ENCODE results near the gene CRYGN. TPM values are rescaled to one million over a fixed set of nuclear protein-coding genes. Genes with fewer than 3 reads are reported as not detected.

The CRYGN gene
- total and polyA plus RNA-seq, 2 experiments from 2014 or later = 0.24 TPM; not detected in 1

GRCh38 chr7:151399906-151400305, 40.0 kb downstream of the CRYGN start:
- 88% methylated on average over 14 of the region's 14 CpGs for WGBS (ENCODE audit: low lambda C conversion rate, missing lambda C conversion rate)

GRCh38 chr7:151399305-151399601, 40.7 kb downstream of the CRYGN start:
- Histone ChIP-seq H3K9me3 (ENCODE audit: low read depth) (no peaks in the 10 kb centered on the region), H3K4me1 (ENCODE audit: insufficient read depth) (peaks cover 14% of the 10 kb centered on the region), H3K4me3 (no peak overlapping the region), H2AFZ (no peak overlapping the region), H3K79me2 (no peaks in the 10 kb centered on the region), H3K4me2 (no peak overlapping the region), H3K27ac (no peak overlapping the region), H3K36me3 (replicated peaks; ENCODE audit: insufficient read depth, low read depth) (no peaks in the 10 kb centered on the region), H4K20me1 (ENCODE audit: insufficient read depth, poor library complexity, severe bottlenecking) (no peaks in the 10 kb centered on the region), H3K9me2 (replicated peaks; ENCODE audit: insufficient read depth) (no peaks in the 10 kb centered on the region), H3K27me3 (no peaks in the 10 kb centered on the region)
- no peak for DNase-seq (ENCODE audit: low spot score)
- TF ChIP-seq EZH2 (IDR thresholded peaks at IDR 0.05; ENCODE audit: borderline replicate concordance) = no peak
- TF ChIP-seq EZH2phosphoT487 (IDR thresholded peaks at IDR 0.05; ENCODE audit: low read depth, severe bottlenecking, unreplicated experiment) = no peak
- TF ChIP-seq CTCF (IDR thresholded peaks at IDR 0.05; ENCODE audit: poor library complexity) = no peak
- WGBS (ENCODE audit: low lambda C conversion rate, missing lambda C conversion rate) = 81% methylated on average over 7 of the region's 7 CpGs

More at GRCh38 chr7:151399906-151400305, 40.0 kb downstream of the CRYGN start:
- TF ChIP-seq CTCF (IDR thresholded peaks at IDR 0.05; ENCODE audit: poor library complexity) (no peak), EZH2phosphoT487 (IDR thresholded peaks at IDR 0.05; ENCODE audit: low read depth, severe bottlenecking, unreplicated experiment) (no peak), EZH2 (IDR thresholded peaks at IDR 0.05; ENCODE audit: borderline replicate concordance) (no peak)
- Histone ChIP-seq H3K4me3 (no peak overlapping the region), H3K4me2 (no peak overlapping the region), H3K79me2 (no peaks in the 10 kb centered on the region), H3K36me3 (replicated peaks; ENCODE audit: insufficient read depth, low read depth) (no peaks in the 10 kb centered on the region), H3K9me2 (replicated peaks; ENCODE audit: insufficient read depth) (no peaks in the 10 kb centered on the region), H2AFZ (no peak overlapping the region), H3K9me3 (ENCODE audit: low read depth) (no peaks in the 10 kb centered on the region), H3K27ac (no peak overlapping the region), H4K20me1 (ENCODE audit: insufficient read depth, poor library complexity, severe bottlenecking) (no peaks in the 10 kb centered on the region), H3K4me1 (ENCODE audit: insufficient read depth) (peaks cover 20% of the 10 kb centered on the region), H3K27me3 (no peaks in the 10 kb centered on the region)
- DNase-seq (ENCODE audit: low spot score) = no peak

DNA sequence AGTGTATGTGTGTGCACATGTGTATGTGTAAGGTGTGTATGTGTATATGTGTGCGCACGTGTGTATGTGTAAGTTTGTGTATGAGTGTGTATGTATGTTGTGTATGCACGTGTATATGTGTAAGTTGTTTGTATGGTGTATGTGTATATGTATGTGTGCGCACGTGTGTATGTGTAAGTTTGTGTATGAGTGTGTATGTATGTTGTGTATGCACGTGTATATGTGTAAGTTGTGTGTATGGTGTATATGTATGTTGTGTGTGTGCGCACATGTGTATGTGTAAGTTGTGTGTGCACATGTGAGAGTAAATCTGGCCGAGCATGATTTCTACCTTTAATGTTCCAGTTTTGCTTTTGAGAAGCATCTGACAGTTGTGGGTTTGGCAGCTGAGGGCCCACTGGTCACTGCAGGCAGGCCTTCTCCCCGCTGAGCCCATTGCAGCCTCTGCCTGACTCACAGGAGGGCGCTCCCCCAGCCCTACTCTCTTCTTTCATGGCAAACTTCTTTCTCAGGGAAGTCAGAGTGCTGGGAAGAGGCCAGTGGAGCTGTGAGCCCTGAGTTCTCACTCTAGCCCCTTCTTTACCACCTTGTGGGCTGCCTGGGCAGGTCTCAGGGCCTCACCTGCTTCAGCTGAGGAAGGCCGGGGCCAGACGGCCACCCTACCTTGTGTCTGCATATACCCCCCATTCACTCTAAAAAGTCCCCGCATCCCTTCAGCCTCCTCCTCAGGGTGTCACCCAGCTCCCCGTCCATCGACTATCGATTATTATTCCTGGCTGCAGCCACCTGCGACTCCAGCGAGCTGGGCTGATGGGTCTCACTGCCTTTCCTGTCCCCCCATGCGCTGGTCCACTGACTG, 41.3 kb downstream of the CRYGN start:
- no peak for DNase-seq (ENCODE audit: low spot score)
- Histone ChIP-seq H3K4me1 (ENCODE audit: insufficient read depth) (peaks cover 8% of the 10 kb centered on the region), H3K4me2 (no peak overlapping the region), H3K4me3 (no peak overlapping the region), H4K20me1 (ENCODE audit: insufficient read depth, poor library complexity, severe bottlenecking) (no peaks in the 10 kb centered on the region), H2AFZ (no peak overlapping the region), H3K9me3 (ENCODE audit: low read depth) (no peaks in the 10 kb centered on the region), H3K9me2 (replicated peaks; ENCODE audit: insufficient read depth) (no peaks in the 10 kb centered on the region), H3K27me3 (no peaks in the 10 kb centered on the region), H3K36me3 (replicated peaks; ENCODE audit: insufficient read depth, low read depth) (no peaks in the 10 kb centered on the region), H3K79me2 (no peaks in the 10 kb centered on the region), H3K27ac (no peak overlapping the region)
- 94% methylated on average over 18 of the region's 19 CpGs for WGBS (ENCODE audit: low lambda C conversion rate, missing lambda C conversion rate)
- no peak for TF ChIP-seq CTCF (IDR thresholded peaks at IDR 0.05; ENCODE audit: poor library complexity)
- no peak for TF ChIP-seq EZH2phosphoT487 (IDR thresholded peaks at IDR 0.05; ENCODE audit: low read depth, severe bottlenecking, unreplicated experiment)
- no peak for TF ChIP-seq EZH2 (IDR thresholded peaks at IDR 0.05; ENCODE audit: borderline replicate concordance)

Measured in hepatocyte (in vitro differentiated cells).